OCI-LY3 (cell line): ENCODE results near the gene GULP1.

ENCODE experiments used
- EZH2phosphoT487 ChIP-seq: fragments of 200-600 bp; shearing (Covaris generic); IDR thresholded peaks from 2 replicates; pipeline ENCODE4 v1.6.1; 2018; ENCODE audit warnings: antibody characterized with exemption, mixed run types, low read depth
- TF ChIP-seq, protein P1 (sequence below): fragments of 200-600, 300-600 bp; sonication (generic); IDR thresholded peaks from 2 replicates; pipeline ENCODE4 v1.5.1; 2014; ENCODE audit warnings: antibody characterized with exemption, low read length, low read depth

DNA sequence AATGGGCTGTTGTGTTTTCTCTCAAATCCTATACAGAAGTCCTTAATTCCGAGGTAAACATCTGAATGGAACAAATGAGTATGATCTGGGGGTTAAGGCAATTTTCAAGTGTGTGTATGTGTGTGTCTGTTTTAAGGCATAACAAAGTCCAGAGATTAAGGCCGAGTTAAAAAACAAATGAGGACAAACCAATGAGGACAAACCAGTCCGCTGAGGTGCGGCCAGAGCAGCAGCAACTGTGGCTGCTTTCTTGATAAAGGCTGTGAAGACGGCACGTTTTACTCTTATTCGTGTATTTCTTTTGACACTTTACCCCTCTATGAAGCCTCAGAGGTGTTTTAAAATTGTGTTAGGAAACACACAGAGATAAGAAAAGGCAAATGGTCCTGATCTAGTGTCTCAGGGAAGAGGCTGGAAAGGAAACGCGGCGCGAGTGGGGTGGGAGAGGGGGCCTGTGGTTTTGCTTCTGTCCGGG, 495 bp upstream of the GULP1 start:
- TF ChIP-seq, protein P1, sequence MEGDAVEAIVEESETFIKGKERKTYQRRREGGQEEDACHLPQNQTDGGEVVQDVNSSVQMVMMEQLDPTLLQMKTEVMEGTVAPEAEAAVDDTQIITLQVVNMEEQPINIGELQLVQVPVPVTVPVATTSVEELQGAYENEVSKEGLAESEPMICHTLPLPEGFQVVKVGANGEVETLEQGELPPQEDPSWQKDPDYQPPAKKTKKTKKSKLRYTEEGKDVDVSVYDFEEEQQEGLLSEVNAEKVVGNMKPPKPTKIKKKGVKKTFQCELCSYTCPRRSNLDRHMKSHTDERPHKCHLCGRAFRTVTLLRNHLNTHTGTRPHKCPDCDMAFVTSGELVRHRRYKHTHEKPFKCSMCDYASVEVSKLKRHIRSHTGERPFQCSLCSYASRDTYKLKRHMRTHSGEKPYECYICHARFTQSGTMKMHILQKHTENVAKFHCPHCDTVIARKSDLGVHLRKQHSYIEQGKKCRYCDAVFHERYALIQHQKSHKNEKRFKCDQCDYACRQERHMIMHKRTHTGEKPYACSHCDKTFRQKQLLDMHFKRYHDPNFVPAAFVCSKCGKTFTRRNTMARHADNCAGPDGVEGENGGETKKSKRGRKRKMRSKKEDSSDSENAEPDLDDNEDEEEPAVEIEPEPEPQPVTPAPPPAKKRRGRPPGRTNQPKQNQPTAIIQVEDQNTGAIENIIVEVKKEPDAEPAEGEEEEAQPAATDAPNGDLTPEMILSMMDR, result no peak
- no peak for TF ChIP-seq EZH2phosphoT487
